ENCODE measurements around the gene JAKMIP2.

Gene JAKMIP2

DNA sequence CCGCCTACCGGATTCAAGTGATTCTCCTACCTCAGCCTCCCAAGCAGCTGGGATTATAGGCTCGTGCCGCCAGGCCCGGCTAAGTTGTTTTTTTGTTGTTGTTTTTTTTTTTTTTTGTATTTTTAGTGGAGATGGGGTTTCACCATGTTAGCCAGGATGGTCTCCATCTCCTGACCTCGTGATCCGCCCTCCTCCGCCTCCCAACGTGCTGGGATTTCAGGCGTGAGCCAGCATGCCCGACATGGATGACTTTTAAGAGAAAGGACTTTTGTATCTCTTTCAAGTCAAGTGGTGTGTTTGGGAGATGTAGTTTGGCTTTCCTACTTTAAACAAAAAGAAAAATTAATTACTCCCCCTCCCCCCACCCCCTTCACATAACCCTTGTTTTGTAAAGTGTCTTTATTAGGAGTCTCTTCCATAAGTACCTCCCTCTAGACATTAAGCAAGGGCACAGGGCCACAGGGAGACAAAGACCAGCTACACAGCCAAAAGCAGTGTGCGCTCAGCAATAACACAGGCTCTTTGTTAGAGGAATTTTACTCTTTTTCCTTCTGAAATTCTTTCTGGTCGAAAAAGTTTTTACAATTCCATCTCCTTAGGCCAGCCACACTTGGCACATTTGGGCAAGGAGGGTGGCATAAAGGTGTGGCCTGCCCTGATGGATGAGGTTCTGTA, 31.2 kb downstream of the JAKMIP2 start:
- DNase-seq (ENCODE audit: low read depth): no peak
- no peak overlapping the region for H3K4me3 ChIP-seq (ENCODE audit: low read depth, low read length)
- TF ChIP-seq CTCF (IDR thresholded peaks at IDR 0.05; ENCODE audit: insufficient read depth, low read depth, low read length, missing control alignments): no peak

DNA sequence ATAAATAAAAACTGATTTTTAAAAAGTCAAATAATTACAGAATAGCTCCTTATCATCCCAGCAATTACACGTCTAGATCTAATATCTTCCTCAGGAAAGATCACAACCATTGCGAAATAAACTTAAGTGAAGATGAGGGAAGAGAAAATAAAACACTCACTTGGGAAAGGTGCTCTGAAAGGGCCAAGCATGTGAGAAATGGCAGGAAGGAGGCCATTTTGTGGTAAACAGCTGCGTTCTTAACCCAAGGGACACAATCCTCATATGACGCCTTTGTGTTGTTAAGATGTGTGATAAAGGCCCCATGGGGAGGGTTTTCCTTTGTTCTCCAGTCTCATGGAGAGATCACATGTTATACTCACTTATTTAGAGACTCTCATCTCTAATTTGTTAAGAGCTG, 32.5 kb downstream of the JAKMIP2 start:
- no peak for DNase-seq (ENCODE audit: low read depth)
- TF ChIP-seq CTCF (IDR thresholded peaks at IDR 0.05; ENCODE audit: insufficient read depth, low read depth, low read length, missing control alignments): no peak
- H3K4me3 ChIP-seq (ENCODE audit: low read depth, low read length): no peak overlapping the region

- TF ChIP-seq CTCF (IDR thresholded peaks at IDR 0.05; ENCODE audit: insufficient read depth, low read depth, low read length, missing control alignments): no peak
- no peak for DNase-seq (ENCODE audit: low read depth)
Observed at GRCh38 chr5:147748590-147748989, 33.9 kb downstream of the JAKMIP2 start.

DNA sequence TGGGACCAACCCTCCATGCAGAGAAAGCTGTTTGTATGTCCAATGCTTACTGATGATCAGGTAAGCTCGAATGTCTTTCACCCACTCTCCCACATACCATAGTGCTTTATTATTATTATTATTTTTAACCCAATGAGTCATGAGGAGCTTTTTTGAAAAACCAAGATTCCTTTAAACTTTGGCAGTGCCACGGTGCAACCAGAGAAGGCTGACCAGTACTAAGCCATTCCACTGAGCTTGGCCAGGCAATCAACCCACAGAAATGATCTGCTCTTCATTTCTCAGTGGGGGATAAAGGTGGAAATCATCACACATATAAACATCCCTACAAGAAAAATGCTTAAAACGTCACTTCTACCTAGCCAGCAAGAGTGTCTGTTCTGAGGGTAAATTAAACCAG, 35.5 kb downstream of the JAKMIP2 start:
- no peak for DNase-seq (ENCODE audit: low read depth)
- TF ChIP-seq CTCF (IDR thresholded peaks at IDR 0.05; ENCODE audit: insufficient read depth, low read depth, low read length, missing control alignments): no peak

More at GRCh38 chr5:147748590-147748989, 33.9 kb downstream of the JAKMIP2 start:
- no peak overlapping the region for H3K4me3 ChIP-seq (ENCODE audit: low read depth, low read length)

DNA sequence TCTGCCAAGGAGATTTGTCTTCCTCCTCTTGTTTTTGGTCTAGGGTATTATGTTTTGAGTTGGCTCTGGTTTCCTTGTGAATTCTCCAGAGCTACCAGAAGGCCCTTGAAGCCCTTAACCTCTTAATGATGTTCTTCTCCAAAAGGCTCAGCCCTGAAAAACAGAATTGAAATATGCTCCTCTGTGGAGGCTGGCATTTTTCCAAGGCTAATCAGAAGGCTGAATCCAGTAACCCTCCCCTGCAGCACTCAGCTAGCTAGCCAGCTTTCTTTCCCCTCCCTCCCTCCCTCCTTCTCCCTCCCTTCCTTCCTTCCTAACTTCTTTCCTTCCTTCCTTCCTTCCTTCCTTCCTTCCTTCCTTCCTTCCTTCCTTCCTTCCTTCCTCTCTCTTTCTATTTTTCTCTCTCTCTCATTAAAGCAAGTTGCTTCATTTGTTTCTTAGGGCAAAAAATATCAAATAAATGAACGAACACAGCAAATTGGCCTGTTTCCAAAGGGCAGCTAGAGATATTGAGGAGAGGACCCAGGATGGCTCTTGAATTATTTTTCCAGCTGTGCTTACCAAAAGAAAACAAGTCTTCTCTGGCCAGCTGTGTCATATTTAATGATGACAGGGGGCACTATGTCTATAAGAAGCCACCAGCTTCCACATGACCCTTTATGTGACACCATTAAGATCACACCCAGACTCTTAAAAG, 38.7 kb downstream of the JAKMIP2 start:
- DNase-seq (ENCODE audit: low read depth): no peak
- no peak overlapping the region for H3K4me3 ChIP-seq (ENCODE audit: low read depth, low read length)
- TF ChIP-seq CTCF (IDR thresholded peaks at IDR 0.05; ENCODE audit: insufficient read depth, low read depth, low read length, missing control alignments): no peak

More for the DNA sequence above, 35.5 kb downstream of the JAKMIP2 start:
- H3K4me3 ChIP-seq (ENCODE audit: low read depth, low read length): no peak overlapping the region

GRCh38 chr5:147743012-147743411, 39.5 kb downstream of the JAKMIP2 start:
- DNase-seq (ENCODE audit: low read depth): no peak
- H3K4me3 ChIP-seq (ENCODE audit: low read depth, low read length): no peak overlapping the region
- no peak for TF ChIP-seq CTCF (IDR thresholded peaks at IDR 0.05; ENCODE audit: insufficient read depth, low read depth, low read length, missing control alignments)
